Measurements from ENCODE around the gene PDE9A.

Gene PDE9A

DNA sequence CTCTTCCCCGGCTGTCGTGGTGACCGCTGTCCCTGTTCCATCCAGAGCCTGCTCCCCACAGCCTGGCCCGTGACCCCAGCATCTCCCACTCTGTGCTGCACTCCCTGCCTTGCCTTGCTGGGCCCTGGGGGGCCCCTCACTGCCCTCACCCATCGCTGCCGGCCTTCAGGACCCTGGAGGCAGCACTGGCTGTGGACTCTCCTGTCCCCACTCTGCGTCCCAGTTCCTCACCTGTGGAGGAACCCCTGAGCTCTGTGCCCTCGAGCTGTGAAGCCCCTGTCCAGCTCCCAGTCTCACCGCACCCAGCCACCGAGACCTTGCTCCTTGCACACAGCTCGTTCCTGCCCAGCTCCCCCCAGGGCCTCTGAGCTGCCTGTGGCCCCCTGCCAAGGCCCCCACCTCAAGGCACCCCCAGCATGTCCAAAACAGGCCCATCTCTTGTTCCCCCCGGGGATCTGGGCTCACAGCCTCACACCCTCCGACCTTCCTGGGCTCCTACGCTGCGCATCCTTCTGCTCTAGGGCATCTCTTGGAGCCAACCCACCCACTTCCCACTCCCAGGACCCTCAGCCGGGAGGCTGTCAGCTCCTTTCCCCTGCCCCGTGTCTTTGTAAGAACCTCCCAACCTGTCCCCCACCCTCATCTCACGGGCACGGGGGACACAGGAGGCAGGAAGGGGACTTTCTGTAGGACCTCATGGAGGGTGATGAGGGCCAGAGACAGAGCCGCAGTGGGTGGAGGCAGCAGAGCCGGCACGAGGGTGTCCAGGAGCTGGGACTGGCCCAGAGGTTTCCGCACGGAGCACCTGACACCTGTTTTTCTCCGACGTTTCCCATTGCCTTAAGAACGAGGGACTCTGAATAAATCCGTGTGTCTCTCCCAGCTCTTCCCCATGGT is 116.6 kb downstream of the PDE9A start:
- TF ChIP-seq, protein P1, sequence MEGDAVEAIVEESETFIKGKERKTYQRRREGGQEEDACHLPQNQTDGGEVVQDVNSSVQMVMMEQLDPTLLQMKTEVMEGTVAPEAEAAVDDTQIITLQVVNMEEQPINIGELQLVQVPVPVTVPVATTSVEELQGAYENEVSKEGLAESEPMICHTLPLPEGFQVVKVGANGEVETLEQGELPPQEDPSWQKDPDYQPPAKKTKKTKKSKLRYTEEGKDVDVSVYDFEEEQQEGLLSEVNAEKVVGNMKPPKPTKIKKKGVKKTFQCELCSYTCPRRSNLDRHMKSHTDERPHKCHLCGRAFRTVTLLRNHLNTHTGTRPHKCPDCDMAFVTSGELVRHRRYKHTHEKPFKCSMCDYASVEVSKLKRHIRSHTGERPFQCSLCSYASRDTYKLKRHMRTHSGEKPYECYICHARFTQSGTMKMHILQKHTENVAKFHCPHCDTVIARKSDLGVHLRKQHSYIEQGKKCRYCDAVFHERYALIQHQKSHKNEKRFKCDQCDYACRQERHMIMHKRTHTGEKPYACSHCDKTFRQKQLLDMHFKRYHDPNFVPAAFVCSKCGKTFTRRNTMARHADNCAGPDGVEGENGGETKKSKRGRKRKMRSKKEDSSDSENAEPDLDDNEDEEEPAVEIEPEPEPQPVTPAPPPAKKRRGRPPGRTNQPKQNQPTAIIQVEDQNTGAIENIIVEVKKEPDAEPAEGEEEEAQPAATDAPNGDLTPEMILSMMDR (IDR thresholded peaks at IDR 0.05; ENCODE audit: low read depth, low read length, missing control alignments): no peak
- no peak for DNase-seq (ENCODE audit: low read depth)
- H3K4me3 ChIP-seq (ENCODE audit: low read depth, low read length): no peak overlapping the region

DNA sequence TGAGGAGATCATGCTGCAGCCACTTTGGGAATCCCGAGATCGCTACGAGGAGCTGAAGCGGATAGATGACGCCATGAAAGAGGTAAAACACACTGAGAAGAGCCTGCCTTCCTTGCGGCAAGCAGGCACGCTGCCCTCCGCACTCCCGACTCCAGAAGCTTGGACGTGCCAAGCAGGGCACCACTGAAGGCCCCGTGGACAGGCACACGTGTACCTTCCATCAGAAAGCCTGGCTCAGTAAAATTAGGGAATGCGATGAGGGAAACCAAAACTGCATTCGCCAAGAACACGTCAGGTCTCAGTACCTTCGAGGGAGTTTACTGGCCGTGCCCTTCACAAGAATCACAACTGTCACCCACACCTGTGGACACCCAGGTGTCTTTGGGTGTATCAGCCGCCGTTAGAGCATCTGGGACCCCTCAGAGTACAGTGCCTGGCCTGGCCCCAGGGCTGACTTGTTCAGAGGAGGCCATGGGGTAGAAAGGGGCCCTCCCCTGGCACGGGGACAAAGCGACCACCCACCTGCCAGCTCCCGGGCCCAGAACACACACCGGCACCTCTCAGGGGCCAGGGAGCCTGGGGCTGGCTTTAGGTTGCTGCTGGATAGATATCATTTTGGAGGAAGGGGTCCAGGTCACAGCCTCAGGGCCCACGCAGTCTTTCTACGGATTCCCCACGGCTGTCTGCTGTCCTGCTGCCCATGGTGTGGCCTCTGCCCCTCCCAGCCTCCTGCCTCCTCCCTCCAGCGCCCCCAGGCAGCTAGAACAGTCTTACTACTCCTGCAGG is 117.5 kb downstream of the PDE9A start:
- TF ChIP-seq, protein P1 (IDR thresholded peaks at IDR 0.05; ENCODE audit: low read depth, low read length, missing control alignments): no peak
- no peak overlapping the region for H3K4me3 ChIP-seq (ENCODE audit: low read depth, low read length)
- no peak for DNase-seq (ENCODE audit: low read depth)

DNA sequence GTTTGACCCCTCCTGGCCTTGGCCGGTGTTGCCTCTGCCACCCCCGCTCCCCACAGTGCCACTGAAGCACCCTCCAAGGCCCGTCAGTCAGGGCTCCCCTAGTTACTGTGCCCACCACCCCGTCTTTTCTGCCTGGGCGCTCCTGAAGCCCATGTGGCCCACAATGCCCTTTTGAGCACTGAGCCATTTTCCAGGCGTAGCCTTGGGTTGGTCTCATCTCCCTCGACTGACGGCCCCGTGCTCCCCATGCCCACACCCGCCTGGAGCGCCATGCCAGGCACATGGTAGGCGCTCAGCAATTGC is 118.0 kb downstream of the PDE9A start:
- no peak for DNase-seq (ENCODE audit: low read depth)
- TF ChIP-seq, protein P1 (IDR thresholded peaks at IDR 0.05; ENCODE audit: low read depth, low read length, missing control alignments): no peak
- H3K4me3 ChIP-seq (ENCODE audit: low read depth, low read length): no peak overlapping the region

DNA sequence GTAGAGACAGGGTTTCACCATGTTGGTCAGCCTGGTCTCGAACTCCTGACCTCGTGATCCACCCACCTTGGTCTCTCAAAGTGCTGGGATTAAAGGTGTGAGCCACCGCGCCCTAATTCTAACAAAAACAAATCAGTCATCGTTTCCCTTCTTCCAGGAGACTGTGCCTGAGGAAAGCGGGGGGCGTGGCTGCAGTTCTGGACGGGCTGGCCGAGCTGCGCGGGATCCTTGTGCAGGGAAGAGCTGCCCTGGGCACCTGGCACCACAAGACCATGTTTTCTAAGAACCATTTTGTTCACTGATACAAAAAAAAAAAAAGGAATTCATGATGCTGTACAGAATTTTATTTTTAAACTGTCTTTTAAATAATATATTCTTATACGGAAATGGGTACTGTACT is 121.7 kb downstream of the PDE9A start:
- no peak overlapping the region for H3K4me3 ChIP-seq (ENCODE audit: low read depth, low read length)
- DNase-seq (ENCODE audit: low read depth): no peak
- TF ChIP-seq, protein P1 (IDR thresholded peaks at IDR 0.05; ENCODE audit: low read depth, low read length, missing control alignments): no peak

DNA sequence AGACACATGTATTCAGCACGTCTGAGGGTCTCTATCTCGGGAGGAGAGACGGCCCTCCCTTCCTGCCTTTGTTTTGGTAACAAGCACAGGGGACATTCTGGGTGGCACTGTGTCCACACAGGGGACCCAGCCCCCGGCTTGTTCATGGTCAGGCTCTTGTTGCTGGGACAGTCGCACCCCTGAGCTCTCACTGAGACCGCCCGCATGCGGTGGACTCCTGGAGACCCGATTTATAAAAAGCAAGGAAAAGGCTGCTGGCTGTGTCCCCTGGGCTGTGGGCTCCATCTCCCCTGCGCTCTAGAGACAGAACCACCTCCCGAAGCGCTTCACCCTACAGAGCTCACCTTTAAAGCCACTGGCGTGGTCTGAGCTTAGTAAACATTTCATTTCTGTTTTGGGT is 122.5 kb downstream of the PDE9A start:
- no peak for DNase-seq (ENCODE audit: low read depth)
- H3K4me3 ChIP-seq (ENCODE audit: low read depth, low read length): no peak overlapping the region
- TF ChIP-seq, protein P1 (IDR thresholded peaks at IDR 0.05; ENCODE audit: low read depth, low read length, missing control alignments): no peak

DNA sequence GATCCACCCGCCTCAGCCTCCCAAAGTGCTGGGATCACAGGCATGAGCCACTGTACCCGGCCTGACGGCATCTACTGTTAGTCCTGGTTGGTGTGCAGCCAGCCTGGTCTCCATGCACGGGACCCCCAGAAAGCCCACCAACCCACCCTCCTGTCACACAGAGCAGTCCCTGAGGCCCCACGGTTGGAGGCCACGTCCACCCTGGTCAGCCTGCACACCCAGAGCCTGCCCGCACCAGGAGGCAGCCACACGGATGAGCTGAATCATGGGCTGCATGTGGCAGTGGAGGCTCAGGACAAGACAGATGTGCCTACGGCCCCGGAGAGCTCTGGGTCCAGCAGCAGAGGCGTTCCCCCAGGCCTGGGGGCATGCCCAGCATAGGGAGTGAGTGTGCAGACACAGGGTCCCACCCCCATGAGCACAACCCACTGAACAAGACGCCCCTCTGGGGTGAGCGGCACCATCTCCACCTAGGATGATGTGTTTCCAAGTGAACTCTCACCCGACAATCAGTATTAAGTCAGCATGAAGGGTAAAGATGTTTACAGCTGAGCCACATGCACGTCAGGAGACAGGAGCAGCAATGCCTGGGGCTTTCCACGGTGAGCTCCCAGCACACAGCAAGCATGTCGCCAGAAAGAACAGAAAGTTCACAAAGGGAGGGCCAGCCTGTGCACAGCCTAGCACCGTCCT is 123.8 kb downstream of the PDE9A start:
- TF ChIP-seq, protein P1 (IDR thresholded peaks at IDR 0.05; ENCODE audit: low read depth, low read length, missing control alignments): no peak
- DNase-seq (ENCODE audit: low read depth): no peak

More for the DNA sequence above, 123.8 kb downstream of the PDE9A start:
- H3K4me3 ChIP-seq (ENCODE audit: low read depth, low read length): no peak overlapping the region

All from GM12864 (cell line).